Measurements from ENCODE around the gene GMPR. TPM values are rescaled to one million over a fixed set of nuclear protein-coding genes. Genes with fewer than 3 reads are reported as not detected.

GMPR gene
- total RNA-seq, 1 donor from 2014 or later: 17.6 TPM

- H3K9me3 ChIP-seq: no peaks in the 10 kb centered on the region
- intact Hi-C loops (cut with DNase I): no loop called here
- H3K4me1 ChIP-seq: no peaks in the 10 kb centered on the region
- TF ChIP-seq CTCF (IDR thresholded peaks at IDR 0.05): no peak
- H3K4me3 ChIP-seq: no peak overlapping the region
- ATAC-seq: no peak
- DNase-seq: no peak
- H3K27ac ChIP-seq: no peak overlapping the region
- peaks cover 11% of the 10 kb centered on the region for H3K36me3 ChIP-seq
- no peaks in the 10 kb centered on the region for H3K27me3 ChIP-seq
Observed at GRCh38 chr6:16251706-16252105, 13.3 kb downstream of the GMPR start.

- peaks cover 11% of the 10 kb centered on the region for H3K36me3 ChIP-seq
- intact Hi-C loops (cut with DNase I): no loop called here
- H3K4me3 ChIP-seq: no peak overlapping the region
- H3K9me3 ChIP-seq: no peaks in the 10 kb centered on the region
- no peak for TF ChIP-seq CTCF (IDR thresholded peaks at IDR 0.05)
- ATAC-seq: no peak
- H3K27me3 ChIP-seq: no peaks in the 10 kb centered on the region
- no peak overlapping the region for H3K27ac ChIP-seq
- no peak for DNase-seq
- no peaks in the 10 kb centered on the region for H3K4me1 ChIP-seq
Observed at GRCh38 chr6:16252686-16253299, 14.4 kb downstream of the GMPR start.

- Histone ChIP-seq H3K9me3 (no peaks in the 10 kb centered on the region), H3K27me3 (no peaks in the 10 kb centered on the region), H3K4me1 (no peaks in the 10 kb centered on the region), H3K27ac (no peak overlapping the region), H3K36me3 (peaks cover 11% of the 10 kb centered on the region), H3K4me3 (no peak overlapping the region)
- no peak for TF ChIP-seq CTCF (IDR thresholded peaks at IDR 0.05)
- ATAC-seq: no peak
- intact Hi-C loops (cut with DNase I): no loop called here
- no peak for DNase-seq
Observed at GRCh38 chr6:16253399-16254144, 15.2 kb downstream of the GMPR start.

GRCh38 chr6:16254535-16254934 lies 16.1 kb downstream of the GMPR start:
- Histone ChIP-seq H3K4me3 (no peak overlapping the region), H3K27me3 (no peaks in the 10 kb centered on the region), H3K36me3 (peaks cover 11% of the 10 kb centered on the region), H3K4me1 (no peaks in the 10 kb centered on the region), H3K9me3 (no peaks in the 10 kb centered on the region), H3K27ac (no peak overlapping the region)
- TF ChIP-seq CTCF (IDR thresholded peaks at IDR 0.05): no peak
- intact Hi-C loops (cut with DNase I): no loop called here
- DNase-seq: no peak
- ATAC-seq: no peak

- Histone ChIP-seq H3K4me3 (no peak overlapping the region), H3K9me3 (no peaks in the 10 kb centered on the region), H3K27ac (no peak overlapping the region), H3K27me3 (no peaks in the 10 kb centered on the region), H3K4me1 (peaks cover 2% of the 10 kb centered on the region), H3K36me3 (no peaks in the 10 kb centered on the region)
- intact Hi-C loops (cut with DNase I): no loop called here
- ATAC-seq: no peak
- DNase-seq: no peak
- TF ChIP-seq CTCF (IDR thresholded peaks at IDR 0.05): no peak
Observed at GRCh38 chr6:16256781-16257180, 18.4 kb downstream of the GMPR start.

All from upper lobe of right lung (tissue), 1 donor.